Hematopoietic multipotent progenitor cell treated with erythropoietin and hydrocortisone succinate and interleukin-3 and kit ligand, for 15 days (in vitro differentiated cells): ENCODE results near the gene PRKCE.
"Not testable (repeated sequence)": the region's sequence is repeated elsewhere in the genome, so short reads cannot be mapped to it uniquely, and the experiment has no call there.

ENCODE experiments used
- DNase-seq: peaks from one replicate; pipeline ENCODE4 v3.0.0-alpha.2; 2015; ENCODE audit warnings: low spot score

The PRKCE gene

DNA sequence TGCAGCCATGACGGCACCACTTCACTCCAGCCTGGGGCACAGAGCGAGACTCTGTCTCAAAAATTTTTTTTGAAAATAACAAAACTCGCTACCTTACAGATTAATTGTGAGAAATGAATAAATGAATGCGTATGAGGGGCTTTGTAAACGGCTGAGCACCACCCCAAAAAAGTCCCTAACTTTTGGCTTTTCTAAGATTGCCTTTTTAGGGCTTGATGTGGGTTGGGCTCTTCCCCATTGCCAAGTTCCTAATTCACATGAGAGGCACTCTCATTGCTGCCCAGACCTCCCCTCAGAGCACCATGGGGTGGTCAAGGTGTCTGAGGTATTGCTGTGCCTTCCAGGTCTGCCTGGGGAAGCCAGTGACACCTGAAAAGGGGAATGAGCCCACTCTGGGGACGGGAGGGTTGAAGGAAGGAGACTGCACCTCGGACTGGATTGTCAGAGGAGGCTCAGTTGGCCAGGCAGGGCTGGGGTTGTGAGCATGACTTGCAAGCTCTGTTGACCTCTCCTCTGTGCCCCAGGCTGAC lies 186.4 kb downstream of the PRKCE start:
- DNase-seq: no peak

DNA sequence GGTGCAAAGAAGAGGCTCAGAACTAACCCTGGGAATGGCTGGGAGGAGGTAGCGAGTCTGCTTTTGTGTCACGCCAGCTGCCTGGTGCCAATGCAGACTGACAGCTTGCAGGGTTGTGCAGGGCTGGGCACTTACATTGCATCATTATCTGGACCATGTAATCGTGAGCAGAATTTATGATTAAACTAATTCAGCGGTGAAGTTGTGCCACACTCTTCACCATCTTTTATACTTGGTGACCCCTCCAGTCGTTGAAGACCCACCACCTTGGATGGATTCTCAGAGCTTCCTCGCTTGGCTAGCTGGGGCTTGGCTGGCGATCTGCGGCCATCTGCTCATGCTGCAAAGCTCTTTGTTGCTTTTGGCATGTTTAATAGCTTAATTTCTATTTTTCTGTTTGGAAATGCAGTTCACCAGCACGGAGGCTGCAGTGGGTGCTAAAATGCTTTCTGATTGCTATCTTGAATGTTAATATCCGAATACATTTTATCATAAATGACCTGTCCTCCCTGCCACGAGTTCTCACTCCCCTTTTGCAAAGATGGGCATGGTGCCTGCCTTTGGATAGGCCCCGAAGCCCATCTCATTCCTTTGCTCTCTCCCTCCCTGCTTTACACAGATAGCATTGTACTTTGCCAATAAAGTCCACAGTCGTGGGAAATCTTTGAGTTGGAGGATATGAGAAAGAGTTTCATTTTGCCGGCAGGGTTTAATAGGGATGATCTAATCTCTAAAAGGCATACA lies 188.2 kb downstream of the PRKCE start:
- no peak for DNase-seq

DNA sequence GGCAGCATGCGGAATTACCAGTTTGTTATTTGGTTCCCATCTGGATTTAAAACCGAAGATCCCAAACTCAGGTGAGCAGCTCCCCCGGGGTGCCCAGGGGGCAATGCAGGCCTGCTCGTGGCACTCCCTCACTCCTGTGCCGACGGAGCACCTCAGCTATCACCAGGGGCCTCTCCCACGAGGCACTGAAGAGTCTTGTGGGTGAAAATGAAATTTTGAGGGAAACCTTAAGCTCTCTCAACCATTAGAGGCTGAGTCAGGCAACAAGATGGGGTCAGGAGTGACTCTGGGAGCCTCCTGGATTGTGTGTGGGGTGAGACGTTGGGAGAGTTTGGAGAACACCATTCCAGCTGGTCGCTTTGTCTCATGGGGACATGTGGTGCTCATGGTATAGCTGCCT lies 189.0 kb downstream of the PRKCE start:
- no peak for DNase-seq

DNA sequence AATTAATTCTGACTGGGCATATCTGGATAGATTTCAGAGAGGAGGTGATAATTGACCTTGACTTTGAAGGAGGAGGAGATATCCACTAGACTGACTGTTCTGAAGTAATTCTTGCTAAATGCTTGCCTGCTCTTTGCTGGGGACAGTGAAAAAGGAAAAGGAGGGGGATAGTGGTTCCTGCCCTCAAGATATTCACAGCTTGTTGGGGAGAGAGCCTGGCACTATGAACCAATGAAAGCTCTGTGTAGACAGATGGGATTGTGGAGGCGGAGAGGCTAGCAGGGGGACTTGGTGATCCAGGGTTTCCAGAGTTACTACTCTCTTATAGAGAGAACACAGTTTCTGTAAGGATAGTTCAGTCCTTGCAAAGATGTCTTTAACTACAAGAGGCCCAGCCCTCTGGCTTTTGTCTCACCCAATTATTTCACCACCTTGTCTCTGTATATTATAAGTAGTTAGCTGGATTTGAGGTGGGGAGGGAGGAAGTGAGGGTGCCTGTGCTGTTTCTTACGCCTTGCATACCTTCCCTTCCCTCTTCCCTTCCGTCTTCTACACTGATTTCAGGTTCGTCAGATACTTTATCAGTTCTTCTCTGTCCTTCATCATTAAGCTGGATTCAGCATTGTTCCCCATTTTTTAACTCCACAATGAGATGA lies 190.4 kb downstream of the PRKCE start:
- DNase-seq: no peak

DNA sequence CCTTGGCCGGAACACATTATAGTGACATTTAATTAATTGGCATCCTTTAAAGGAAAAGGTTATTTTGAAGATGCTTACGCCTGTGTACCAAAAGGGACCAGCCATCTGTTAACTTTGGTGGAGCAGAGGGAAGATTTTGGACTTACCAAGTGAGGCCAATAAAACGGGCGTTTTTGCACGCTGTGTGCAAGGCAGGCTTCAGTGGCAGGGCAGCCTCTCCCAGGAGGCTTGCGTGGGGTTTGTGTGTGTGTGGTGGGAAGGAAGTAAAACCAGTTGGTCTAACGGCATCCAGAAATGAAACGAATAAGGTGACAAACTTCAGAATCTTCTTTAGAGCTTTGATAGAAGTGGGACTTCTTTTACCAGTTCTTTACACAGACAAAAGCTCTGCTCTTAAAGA lies 191.7 kb downstream of the PRKCE start:
- no peak for DNase-seq

DNA sequence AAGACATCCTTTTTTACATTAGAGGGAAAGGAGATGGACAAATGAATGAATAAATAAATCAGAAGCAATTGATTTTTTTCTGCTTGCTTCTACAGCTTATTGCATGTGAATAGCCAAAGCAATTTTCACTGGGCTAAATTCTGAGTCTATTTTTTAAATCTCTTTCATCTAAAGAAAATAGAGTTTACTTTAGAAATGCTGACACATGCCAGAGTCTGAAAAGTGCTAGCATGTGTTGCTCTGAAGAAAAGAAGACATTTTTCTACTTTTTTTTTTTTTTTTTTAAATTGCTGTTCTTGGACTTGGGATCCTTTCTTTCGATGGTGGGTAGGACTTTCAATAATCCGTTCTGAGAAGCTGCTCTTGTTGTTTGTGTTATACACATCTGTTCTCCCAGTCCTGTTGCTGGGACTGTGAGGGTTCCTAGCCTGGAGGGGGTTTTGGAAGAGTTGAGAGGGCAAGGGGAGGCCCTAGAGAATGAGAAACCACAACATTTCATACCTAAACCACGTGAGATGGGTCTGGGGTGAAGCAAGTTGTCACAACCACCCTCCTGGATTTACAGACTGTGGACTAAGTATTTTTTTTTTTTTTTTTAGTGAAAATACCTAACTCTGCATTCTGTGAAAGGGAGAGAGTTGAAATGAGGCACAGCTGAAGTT lies 193.5 kb downstream of the PRKCE start:
- no peak for DNase-seq

DNA sequence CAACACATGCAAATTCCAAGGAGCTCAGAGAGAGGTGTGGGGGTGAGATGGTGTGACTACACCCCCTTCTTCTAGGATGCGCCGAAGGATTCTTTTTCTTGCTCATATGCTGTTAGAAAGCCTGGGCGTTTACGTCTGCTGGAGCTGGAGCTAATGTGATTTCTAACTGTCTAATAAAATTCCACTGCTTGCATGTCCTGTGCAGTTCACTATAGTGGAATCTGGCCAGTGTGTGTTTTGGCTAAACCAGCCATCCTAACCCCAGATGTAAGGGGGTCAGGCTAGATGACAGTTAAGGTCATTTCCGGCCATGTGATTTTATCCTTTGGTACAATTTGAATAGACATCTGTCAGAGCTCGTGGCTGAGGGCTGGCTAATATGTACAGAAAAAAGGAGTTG lies 194.1 kb downstream of the PRKCE start:
- DNase-seq: no peak

DNA sequence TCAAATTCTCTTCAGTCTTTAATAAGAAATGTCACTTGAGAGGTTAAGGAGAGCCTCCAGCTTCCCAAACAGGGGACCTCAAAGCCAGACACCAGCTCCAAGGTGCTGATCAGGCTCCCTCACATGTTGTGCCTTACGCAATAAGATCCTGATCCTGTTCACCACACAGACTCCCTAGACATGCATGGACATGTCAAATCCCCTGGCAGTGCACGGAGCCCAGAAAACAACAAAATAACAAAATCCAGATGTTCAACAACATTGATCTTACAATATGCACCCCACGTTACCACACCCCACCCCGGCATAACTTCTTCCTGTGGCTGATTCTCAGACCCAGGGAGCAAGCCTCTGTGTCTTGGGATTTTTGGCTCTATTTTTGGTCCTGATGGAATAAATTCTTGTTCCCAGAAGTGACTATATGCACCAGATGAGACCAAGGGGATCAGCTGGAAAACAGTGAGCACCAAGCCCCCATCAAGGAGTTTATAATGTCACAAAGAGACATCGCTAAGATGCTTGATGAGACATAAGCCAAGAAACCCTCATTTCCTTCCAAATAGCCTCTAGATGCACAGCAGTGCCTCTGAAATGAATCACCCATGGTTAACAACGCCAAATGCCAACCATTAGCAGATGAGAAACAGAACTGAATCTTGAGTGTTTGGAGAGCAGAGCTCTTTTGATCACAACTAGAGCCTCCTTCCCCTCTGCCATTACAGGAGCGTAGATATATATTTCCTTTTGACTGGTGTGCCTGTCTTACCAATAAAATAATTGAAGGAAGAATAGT lies 198.2 kb downstream of the PRKCE start:
- no peak for DNase-seq

DNA sequence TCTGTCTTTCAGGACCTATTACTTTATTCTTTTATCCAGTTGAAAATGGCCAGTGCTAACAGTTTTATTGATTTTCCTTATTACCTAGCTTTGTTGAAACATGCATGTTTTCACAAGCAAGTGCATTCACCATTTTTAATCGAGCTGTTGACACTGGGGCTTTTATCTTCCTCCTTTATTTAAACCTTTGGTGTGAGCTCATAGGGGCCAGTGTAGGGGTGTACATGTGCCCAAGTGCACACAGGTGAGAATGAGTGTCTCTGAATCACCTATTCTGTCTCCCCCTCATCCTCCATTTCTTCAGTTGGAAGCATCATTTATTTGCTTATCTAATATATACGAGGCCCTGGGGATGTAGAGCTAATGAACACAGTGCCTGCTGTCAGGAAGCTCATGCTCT lies 199.1 kb downstream of the PRKCE start:
- DNase-seq: no peak

DNA sequence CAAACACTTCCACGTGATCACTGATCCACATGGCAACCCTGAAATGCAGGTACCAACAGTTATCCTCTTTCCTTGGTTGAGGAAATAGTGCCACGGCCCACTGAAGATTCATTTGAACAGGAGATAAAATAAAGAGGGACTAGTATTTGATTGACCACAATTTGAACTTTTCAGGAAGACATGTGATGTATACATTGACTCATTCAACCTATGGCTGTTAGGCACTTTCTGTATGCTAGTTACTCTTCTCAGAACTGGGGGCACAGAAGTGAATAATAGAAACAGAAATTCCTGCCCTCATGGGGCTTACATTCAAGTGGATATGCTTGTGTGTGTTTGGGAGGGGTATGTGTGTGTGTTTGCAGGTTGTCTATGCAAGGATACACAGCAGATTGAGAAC lies 199.6 kb downstream of the PRKCE start:
- DNase-seq: no peak

DNA sequence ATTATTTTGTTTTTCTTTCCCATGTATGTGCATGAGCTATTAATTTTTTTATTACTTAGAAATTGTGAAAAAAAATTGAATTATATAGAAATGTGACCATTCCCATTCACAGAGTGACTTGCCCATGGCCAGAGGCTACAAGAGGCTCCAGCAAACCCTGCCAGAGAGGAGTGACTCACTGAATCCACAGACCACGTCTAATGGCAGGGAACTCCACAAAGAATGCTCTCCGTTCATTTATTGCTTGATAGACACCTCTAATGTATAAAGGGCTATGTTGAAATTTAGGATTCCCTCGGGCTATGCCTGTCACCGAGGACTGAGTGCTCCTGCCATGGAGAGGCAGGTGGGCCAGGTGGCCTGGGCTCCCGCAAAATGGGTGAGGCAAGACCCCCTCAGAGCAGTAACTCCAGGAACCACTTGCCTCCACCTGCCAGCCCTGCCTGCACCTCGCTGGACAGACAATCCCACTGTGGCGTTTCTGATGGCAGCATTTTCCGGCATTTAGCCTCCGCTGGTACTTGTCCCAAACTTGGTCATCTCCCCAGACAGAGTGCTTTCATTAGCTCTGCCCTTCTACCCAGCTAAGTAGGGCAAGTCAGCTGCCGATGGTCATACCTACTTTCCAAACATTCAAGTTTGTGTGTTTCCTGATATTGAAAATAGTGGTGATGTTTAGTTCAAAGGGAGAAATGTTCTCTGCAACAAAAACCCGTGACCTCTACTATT lies 200.3 kb downstream of the PRKCE start:
- no peak for DNase-seq

DNA sequence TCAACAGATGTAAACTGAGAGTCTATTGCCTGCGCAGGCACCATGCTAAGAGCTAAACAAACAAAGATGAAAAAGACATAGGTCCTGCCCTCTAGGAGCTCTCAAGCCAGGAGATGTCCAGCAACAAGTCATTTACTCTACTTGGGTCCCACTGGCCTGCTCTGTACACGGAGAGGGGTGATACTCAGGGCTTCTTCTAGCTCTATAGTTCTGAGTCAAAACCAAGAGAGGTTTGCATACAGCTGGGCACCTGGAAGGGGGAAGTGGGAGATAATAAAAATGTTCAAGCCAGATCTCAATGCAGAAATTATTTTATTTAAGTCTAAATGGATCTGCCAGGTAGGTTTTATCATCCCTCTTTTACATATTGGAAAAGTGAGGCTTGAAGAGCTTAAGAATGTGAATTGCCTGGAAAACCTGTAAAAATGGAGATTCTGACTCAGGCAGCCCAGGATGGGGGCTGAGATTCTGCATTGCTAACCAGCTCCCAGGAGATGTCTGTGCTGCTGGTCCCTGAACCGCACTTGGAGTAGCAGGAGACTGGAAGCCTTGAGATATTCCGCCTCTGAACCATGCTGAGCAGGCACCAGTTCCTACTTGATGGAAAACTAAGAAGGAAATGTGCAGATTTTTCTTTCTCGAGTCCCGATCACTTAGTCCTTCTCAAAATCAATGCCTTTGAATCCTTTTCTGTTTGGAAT lies 201.1 kb downstream of the PRKCE start:
- DNase-seq: no peak

DNA sequence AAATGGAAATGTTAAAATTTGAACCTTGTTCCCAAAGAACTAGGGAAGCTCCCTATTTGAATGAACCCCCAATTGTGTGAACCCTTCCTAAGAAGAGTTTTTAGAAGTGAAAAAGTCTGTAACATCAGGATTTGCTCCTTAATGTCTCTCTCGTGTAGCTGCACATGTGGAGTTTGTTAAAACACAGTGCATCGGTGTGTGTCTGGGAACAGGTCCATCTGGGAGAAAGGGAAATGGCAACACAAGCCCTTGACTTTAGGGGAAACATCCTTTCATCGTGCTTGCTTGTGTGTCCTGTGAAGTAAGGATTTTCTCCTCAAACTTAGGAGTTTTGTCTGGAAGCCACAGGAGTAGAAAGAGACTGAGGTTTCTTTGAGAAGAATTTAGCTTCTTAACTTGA lies 203.9 kb downstream of the PRKCE start:
- no peak for DNase-seq

DNA sequence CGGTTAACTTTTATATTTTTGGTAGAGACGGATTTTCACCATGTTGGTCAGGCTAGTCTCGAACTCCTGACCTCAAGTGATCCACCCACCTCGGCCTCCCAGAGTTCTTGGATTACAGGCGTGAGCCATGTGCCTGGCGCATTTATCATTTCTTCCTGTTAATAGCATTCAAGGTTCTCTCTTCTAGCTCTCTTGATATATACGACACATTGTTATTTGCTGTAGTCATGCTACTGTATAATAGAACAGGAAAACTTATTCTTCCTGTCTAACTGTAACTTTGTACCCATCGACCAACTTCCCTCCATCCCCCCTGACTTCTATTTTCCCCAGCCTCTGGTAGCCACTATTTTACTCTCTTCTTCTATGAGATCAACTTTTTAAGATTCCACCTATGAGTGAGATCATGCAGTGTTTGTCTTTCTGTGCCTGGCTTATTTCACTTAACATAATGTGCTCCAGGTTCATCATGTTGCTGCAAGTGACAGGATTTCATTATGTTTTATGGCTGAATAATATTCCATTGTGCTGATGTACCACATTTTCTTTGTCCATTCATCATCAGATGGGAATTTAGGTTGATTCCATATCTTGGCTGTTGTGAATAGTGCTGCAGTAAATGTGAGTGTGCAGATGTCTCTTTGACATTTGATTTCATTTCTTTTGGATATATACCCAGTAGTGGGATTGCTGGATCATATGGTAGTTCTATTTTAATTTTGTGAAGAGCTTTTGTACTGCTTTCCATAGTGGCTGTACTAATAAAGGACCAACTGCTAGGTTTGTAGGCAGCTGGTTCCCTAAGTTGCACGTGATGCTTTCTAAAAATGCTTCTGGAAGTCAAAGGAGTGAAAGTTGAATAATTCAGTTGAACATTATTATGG lies 205.2 kb downstream of the PRKCE start:
- DNase-seq: no peak

DNA sequence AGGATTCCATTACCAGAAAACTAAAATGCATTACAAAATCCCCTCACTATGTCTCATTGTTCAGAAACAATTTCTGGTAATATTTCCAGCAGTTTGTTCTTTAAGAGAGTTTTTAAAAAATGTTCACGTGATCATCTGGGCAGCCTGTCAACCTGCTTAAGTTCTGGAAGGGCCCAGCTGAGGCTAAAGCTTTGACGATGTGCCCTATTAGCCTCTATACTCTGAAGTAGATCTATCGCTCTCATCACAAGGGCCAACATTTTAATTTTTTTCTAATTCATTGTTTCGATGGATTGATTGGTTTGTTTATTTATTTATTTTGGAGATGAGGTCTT lies 205.8 kb downstream of the PRKCE start:
- DNase-seq: no peak

DNA sequence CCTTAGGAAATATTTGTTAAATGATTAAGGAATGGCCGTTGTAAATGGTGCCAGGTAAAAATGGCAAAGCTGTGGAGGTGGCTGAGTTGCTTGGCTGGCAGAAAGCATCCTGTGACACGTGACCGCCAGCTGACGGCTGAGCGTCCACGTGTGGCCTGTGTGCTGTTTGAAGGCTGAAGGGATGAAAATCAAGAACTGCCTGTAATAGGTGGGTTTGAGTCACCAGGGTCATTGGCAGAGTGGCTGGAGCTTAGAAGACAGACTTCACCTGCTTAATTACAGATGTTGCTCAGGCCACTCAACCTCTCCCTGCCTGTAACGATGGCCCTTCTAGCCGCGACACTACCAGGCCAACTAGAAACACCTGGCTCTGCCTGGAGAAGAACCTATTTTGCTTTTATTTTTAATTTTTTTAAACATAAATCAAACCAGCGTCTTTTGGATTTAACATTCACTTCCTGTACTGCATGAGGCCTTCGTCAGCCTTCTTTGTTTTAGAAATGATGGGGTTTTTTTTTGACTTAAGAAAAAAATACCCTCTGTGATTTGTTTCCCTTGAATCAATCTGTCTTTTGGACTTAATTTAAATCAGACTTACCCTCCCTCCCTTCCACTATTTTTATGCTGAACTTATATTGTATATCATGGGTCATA lies 206.5 kb downstream of the PRKCE start:
- no peak for DNase-seq

DNA sequence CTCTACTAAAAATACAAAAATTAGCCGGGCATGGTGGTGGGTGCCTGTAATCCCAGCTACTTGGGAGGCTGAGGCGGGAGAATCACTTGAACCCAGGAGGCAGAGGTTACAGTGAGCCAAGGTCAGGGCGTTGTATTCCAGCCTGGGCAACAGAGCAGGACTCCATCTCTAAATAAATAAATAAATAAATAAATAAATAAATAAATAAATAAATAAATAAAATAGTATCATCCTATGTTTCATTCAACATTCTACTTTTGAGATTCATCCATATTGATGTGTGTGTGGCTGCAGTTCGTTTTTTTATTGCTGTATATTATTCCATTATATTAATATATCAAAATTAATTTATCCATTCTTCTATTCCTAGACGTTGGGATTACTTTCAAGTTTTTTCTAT lies 207.4 kb downstream of the PRKCE start:
- not testable (repeated sequence) for DNase-seq

DNA sequence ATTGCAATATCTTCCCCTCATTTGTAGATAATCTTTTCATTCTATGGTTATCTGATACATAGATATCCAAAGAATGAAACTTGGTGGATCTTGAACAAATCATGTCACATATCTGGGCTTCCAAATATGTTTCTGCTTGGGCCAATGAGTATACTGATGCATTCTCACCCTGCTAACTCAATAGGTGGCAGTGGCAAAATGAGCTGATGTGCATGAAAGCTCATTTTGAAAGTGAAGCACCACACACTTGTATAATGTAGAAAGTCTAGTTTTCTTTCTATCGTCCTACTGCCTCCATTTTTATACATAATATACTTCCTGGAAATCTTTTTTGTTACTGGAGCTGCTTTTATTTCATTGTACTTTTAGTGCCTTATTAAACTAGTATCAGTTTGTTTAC lies 208.2 kb downstream of the PRKCE start:
- DNase-seq: no peak
